ENCODE results near the gene TIMM13.

The TIMM13 gene

GRCh38 chr19:2453431-2454025 lies 26.1 kb upstream of the TIMM13 start:
- Histone ChIP-seq H3K36me3 (peaks cover 0 to 8% (median 0%) of the 10 kb centered on the region in 3 donors), H3K9me3 (no peaks in the 10 kb centered on the region), H3K4me3 (no peak overlapping the region), H3K4me1 (peaks cover 0 to 19% (median 14%) of the 10 kb centered on the region in 4 donors), H3K27me3 (no peaks in the 10 kb centered on the region), H3K27ac (no peak overlapping the region)
- TF ChIP-seq CTCF (IDR thresholded peaks at IDR 0.05) = no peak
- intact Hi-C loops (cut with DNase I; ENCODE audit: low total_unique reads) = no loop called here
- DNase-seq = no peak

- H3K27me3 ChIP-seq = no peaks in the 10 kb centered on the region
- H3K4me3 ChIP-seq = no peak overlapping the region
- TF ChIP-seq CTCF (IDR thresholded peaks at IDR 0.05) = no peak
- no peak overlapping the region for H3K27ac ChIP-seq
- no peaks in the 10 kb centered on the region for H3K9me3 ChIP-seq
- H3K4me1 ChIP-seq = peaks cover 0 to 16% (median 14%) of the 10 kb centered on the region in 4 donors
- H3K36me3 ChIP-seq = peaks cover 0 to 8% (median 0%) of the 10 kb centered on the region in 3 donors
- intact Hi-C loops (cut with DNase I; ENCODE audit: low total_unique reads) = no loop called here
- DNase-seq = no peak
Observed at GRCh38 chr19:2451741-2452140, 24.4 kb upstream of the TIMM13 start.

- Histone ChIP-seq H3K9me3 (no peaks in the 10 kb centered on the region), H3K27me3 (no peaks in the 10 kb centered on the region), H3K4me1 (peaks cover 0 to 14% (median 10%) of the 10 kb centered on the region in 4 donors), H3K36me3 (peaks cover 0 to 8% (median 0%) of the 10 kb centered on the region in 3 donors), H3K27ac (no peak overlapping the region), H3K4me3 (no peak overlapping the region)
- TF ChIP-seq CTCF (IDR thresholded peaks at IDR 0.05) = no peak
- DNase-seq = no peak
- intact Hi-C loops (cut with DNase I; ENCODE audit: low total_unique reads) = no loop called here
Observed at GRCh38 chr19:2451138-2451537, 23.8 kb upstream of the TIMM13 start.

- H3K27me3 ChIP-seq = no peaks in the 10 kb centered on the region
- H3K4me1 ChIP-seq = no peaks in the 10 kb centered on the region
- DNase-seq = no peak
- no peak for TF ChIP-seq CTCF (IDR thresholded peaks at IDR 0.05)
- H3K27ac ChIP-seq = no peak overlapping the region
- intact Hi-C loops (cut with DNase I; ENCODE audit: low total_unique reads) = no loop called here
- peaks cover 0 to 16% (median 7%) of the 10 kb centered on the region in 3 donors for H3K36me3 ChIP-seq
- no peaks in the 10 kb centered on the region for H3K9me3 ChIP-seq
- no peak overlapping the region for H3K4me3 ChIP-seq
Observed at GRCh38 chr19:2449019-2449418, 21.6 kb upstream of the TIMM13 start.

GRCh38 chr19:2446381-2446780 lies 19.0 kb upstream of the TIMM13 start:
- H3K4me3 ChIP-seq = no peak overlapping the region
- intact Hi-C loops (cut with DNase I; ENCODE audit: low total_unique reads) = no loop called here
- TF ChIP-seq CTCF (IDR thresholded peaks at IDR 0.05) = no peak
- no peak for DNase-seq
- no peak overlapping the region for H3K27ac ChIP-seq
- H3K27me3 ChIP-seq = no peaks in the 10 kb centered on the region
- H3K9me3 ChIP-seq = no peaks in the 10 kb centered on the region
- H3K36me3 ChIP-seq = peaks cover 0 to 40% (median 16%) of the 10 kb centered on the region in 3 donors
- H3K4me1 ChIP-seq = no peaks in the 10 kb centered on the region

Measured in tibial artery (tissue), 4 donors.